Thyroid gland (tissue), 4 donors: ENCODE results near the gene OSBP.

Source experiments
- CTCF ChIP-seq, 6 experiments: fragments of 200-600 bp in 3 of 6; fragments of 450-650 bp in 3 of 6; sonication (generic) in 3 of 6; IDR thresholded peaks; one replicate each; pipeline ENCODE4 v1.5.1; 2016 to 2019; ENCODE audit warnings: antibody characterized with exemption in 6 of 6, mild to moderate bottlenecking in 2 of 6, inconsistent platforms in 1 of 6, moderate library complexity in 1 of 6
- POLR2A ChIP-seq, 2 donors: fragments of 450-650 bp; IDR thresholded peaks; one replicate each; pipeline ENCODE4 v1.6.1; 2017; ENCODE audit warnings: antibody characterized with exemption in 2 of 2, mild to moderate bottlenecking in 2 of 2, moderate library complexity in 1 of 2

- TF ChIP-seq POLR2A (IDR thresholded peaks at IDR 0.05) (no peak), CTCF (IDR thresholded peaks at IDR 0.05) (no peak)
Measured at GRCh38 chr11:59582006-59582405, 33.6 kb downstream of the OSBP start.
